Right ventricle myocardium inferior (tissue), 1 donor: ENCODE measurements around the gene TMA7B. TPM values are rescaled to one million over a fixed set of nuclear protein-coding genes. Genes with fewer than 3 reads are reported as not detected.
A peak's percentile ranks its signal among the peaks of the same experiment; 100 is the strongest.

ENCODE experiments used
- ATAC-seq: fragments of 200-7000 bp; cut with Tn5 transposase; one replicate; pipeline ENCODE4 v1.9.1; 2020; ENCODE audit warnings: mild to moderate bottlenecking, moderate library complexity
- DNase-seq: peaks from one replicate; pipeline ENCODE4 v3.0.0; 2021; ENCODE audit errors: missing footprints
- intact Hi-C: fragments of 100-400 bp; cut with DNase I; formaldehyde crosslinking; loops from one replicate; pipeline ENCODE4 v1.11.0; 2022
- total RNA-seq: library from RNA; stranded (reverse); fragmentation: NEBNext Ultra II Directional; extraction: Animal tissue kit (Norgen Biotek cat#: 25700); gene quantifications from one replicate; pipeline ENCODE4 v1.2.1, GENCODE V29; 2021
- donor health status: DM: no; HTN: yes; CAD: no; lungs with severe emphysema.

The TMA7B gene
- total RNA-seq, 1 donor from 2014 or later: not detected

DNA sequence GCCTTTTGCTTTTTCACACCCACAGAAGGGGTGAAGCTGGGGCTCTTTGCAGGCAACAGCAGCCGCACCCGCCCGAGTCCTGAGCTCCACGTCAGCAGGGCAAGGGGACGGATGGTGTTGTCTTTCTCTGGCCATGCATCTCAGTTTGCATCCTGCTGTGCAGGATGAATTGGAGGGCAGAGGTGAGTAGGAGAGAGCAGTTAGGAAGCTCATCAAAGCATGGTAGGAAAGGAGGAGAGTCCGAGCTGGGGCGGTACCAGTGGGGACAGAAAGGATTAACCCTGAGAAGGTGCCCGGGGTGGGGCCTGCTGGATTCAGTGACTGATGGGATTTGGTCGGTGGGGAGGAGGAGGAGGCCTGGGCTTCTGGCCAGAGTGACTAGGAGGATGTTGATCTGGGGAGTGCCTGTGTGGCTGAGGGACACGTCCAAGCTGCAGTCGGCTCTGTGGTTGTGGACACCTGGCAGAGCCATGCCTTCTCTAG lies 49.1 kb downstream of the TMA7B start:
- intact Hi-C loops: loop anchor here (5.0 kb wide), 1 partner anchor 77 kb away; no protein-coding TSS in a partner anchor
- ATAC-seq (no peak), DNase-seq (peak; percentile 57)

DNA sequence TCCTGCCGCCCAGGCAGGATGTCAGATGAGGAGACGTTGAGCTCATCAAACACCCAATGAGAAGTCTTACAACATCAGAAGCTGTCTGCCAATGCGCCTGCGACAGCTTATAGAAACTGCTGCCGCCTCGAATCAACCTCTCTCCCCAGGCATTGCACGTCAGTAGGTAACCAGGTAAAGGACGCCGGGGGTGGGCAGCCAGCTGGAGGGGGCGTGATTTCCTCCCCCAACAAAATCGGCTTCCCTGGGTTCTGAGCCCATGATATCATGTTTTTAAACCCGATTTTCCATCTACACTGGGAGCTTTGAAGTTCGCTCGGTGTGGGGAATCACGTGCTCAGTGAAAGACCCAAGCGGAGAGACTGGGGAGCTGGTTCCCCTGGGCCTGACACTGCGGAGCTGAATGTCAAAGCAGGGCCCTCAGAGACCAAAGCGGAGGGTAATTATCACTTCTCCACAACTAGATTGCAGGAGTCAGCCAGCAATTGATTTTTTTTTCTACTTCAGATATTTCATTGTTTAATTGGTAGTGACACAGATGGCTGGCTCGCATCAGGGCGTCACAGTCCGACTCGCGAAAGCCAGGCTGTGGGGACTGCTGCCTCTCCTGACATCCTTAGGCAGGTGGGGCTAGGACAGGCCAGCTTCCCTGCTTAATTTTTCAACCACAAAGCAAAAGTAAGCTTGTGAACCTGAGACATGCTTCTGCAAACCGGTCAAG lies 49.9 kb downstream of the TMA7B start:
- DNase-seq: peak; percentile 22
- intact Hi-C loops: loop anchor here (5.0 kb wide), 1 partner anchor 78 kb away; no protein-coding TSS in a partner anchor
- no peak for ATAC-seq

- ATAC-seq (no peak), DNase-seq (no peak)
- intact Hi-C loops: no loop called here
Measured at GRCh38 chr22:40010746-40011145, 50.5 kb downstream of the TMA7B start.

Other genes starting within 250 kb of the TMA7B start
- gene ENTHD1, start 66.6 kb upstream of the TMA7B start, total RNA-seq: not detected
- 3.5 TPM for gene GRAP2, start 59.3 kb upstream of the TMA7B start, total RNA-seq
- 6.1 TPM for gene FAM83F, start 34.6 kb downstream of the TMA7B start, total RNA-seq
- gene TNRC6B, start 217.5 kb downstream of the TMA7B start, total RNA-seq: 43.3 TPM